ENCODE results near the gene P4HA3.

- no peak for TF ChIP-seq POLR2A (IDR thresholded peaks at IDR 0.05)
- TF ChIP-seq CTCF (IDR thresholded peaks at IDR 0.05) = no peak
Measured at GRCh38 chr11:74237541-74237940, 73.9 kb downstream of the P4HA3 start.
